IPS DF 6.9 (cell line): ENCODE results near the gene DOCK11.
"Not testable (repeated sequence)": the region's sequence is repeated elsewhere in the genome, so short reads cannot be mapped to it uniquely, and the experiment has no call there.

ENCODE experiments used
- DNase-seq: peaks from one replicate; pipeline ENCODE4 v3.0.0-alpha.2; 2013; ENCODE audit warnings: low read depth, low spot score
- H3K27ac ChIP-seq: one replicate; pipeline ENCODE4 v1.5.1; 2013; ENCODE audit warnings: low read length, control low read depth
- H3K27me3 ChIP-seq: 2 replicates; pipeline ENCODE4 v1.6.1; 2013; ENCODE audit warnings: mild to moderate bottlenecking, low read length; ENCODE audit not compliant: control insufficient read depth, insufficient read depth
- H3K36me3 ChIP-seq: 2 replicates; pipeline ENCODE4 v1.6.1; 2013; ENCODE audit warnings: low read length; ENCODE audit not compliant: control insufficient read depth, insufficient read depth
- H3K4me1 ChIP-seq: 2 replicates; pipeline ENCODE4 v1.6.1; 2013; ENCODE audit warnings: low read length; ENCODE audit not compliant: control insufficient read depth, insufficient read depth
- H3K4me3 ChIP-seq: 2 replicates; pipeline ENCODE4 v1.5.1; 2013; ENCODE audit warnings: mild to moderate bottlenecking, low read length
- H3K9me3 ChIP-seq: 2 replicates; pipeline ENCODE4 v1.6.1; 2013; ENCODE audit warnings: low read length, inconsistent platforms; ENCODE audit not compliant: control insufficient read depth, insufficient read depth
- WGBS: extraction: QIAGEN DNeasy Blood & Tissue Kit; methylation state at CpG from one replicate; pipeline ENCODE4 v1.1.7; 2013; ENCODE audit warnings: mixed read lengths, missing lambda C conversion rate; ENCODE audit not compliant: insufficient read length, insufficient coverage; 5-methylcytosine and 5-hydroxymethylcytosine counted together

The DOCK11 gene

GRCh38 chrX:118682258-118683014 lies 186.8 kb downstream of the DOCK11 start:
- Histone ChIP-seq H3K36me3 (no peaks in the 10 kb centered on the region), H3K9me3 (no peaks in the 10 kb centered on the region), H3K4me1 (no peaks in the 10 kb centered on the region), H3K27ac (no peak overlapping the region), H3K27me3 (no peaks in the 10 kb centered on the region), H3K4me3 (no peak overlapping the region)
- no peak for DNase-seq
- no CpG with 5 or more reads among the region's 2 CpGs for WGBS

DNA sequence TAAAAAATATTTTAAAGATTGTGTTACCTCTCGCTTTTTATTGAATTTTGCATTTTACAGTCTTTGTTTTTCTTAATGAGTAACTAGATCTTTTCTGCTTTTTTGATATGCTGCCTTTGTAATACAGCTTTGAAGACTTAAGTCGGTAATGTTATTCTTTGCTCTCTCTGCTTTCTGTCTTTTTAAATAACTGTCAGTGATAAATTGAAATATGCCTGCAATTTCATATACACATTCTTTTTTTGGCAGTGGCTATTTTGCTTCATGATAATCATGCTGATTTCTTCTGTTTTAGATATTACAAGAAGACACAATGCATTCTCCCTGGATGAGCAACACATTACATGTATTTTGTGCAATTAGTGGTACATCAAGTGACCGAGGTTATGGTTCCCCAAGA lies 189.8 kb downstream of the DOCK11 start:
- Histone ChIP-seq H3K27ac (no peak overlapping the region), H3K27me3 (no peaks in the 10 kb centered on the region), H3K9me3 (no peaks in the 10 kb centered on the region), H3K36me3 (no peaks in the 10 kb centered on the region), H3K4me3 (no peak overlapping the region), H3K4me1 (no peaks in the 10 kb centered on the region)
- WGBS = no CpG with 5 or more reads among the region's 3 CpGs
- DNase-seq = no peak

DNA sequence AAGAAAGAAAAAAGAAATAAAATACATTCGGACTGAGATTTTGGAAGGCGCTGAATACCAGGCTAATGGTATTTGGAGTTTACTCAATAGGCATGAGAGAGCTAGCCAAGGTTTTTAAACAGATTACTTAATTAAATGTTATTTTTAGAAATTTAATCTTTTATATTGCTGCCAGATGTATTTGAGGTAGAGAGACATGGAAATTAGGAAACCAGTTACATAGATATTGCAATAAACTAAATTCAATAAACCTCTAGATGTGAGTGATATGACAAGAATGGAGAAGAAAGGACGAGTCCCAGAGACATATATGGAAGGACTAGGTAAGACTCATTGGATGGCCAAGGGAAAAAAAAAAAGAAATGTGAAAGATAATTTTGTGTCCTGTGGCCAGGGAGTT lies 193.3 kb downstream of the DOCK11 start:
- Histone ChIP-seq H3K36me3 (no peaks in the 10 kb centered on the region), H3K9me3 (no peaks in the 10 kb centered on the region), H3K27me3 (no peaks in the 10 kb centered on the region), H3K4me1 (no peaks in the 10 kb centered on the region), H3K27ac (no peak overlapping the region), H3K4me3 (no peak overlapping the region)
- no peak for DNase-seq
- no CpG with 5 or more reads among the region's 3 CpGs for WGBS

- no peak for DNase-seq
- WGBS = no CpG with 5 or more reads among the region's 2 CpGs
- H3K36me3 ChIP-seq = no peaks in the 10 kb centered on the region
- no peak overlapping the region for H3K27ac ChIP-seq
- no peak overlapping the region for H3K4me3 ChIP-seq
- no peaks in the 10 kb centered on the region for H3K4me1 ChIP-seq
- no peaks in the 10 kb centered on the region for H3K9me3 ChIP-seq
- H3K27me3 ChIP-seq = no peaks in the 10 kb centered on the region
Measured at GRCh38 chrX:118693843-118694242, 198.2 kb downstream of the DOCK11 start.

DNA sequence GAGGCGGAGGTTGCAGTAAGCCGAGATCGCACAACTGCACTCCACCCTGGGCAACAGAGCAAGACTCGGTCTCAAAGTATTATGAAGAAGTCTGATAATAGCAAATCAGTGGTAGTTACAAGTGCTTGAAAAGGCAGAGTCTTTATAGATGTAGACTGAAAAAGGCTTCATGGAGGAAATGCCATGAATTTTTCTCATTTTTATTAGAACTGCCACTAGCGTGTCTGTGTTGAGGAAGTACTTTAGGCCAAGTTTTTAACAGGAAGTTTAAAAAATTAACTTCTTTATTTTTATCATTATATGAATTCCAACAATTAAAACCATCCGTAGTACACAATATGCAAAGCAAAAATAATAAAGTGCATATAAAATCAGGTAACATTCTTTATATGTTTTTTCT lies 199.0 kb downstream of the DOCK11 start:
- WGBS = no CpG with 5 or more reads among the region's 6 CpGs
- Histone ChIP-seq H3K27ac (no peak overlapping the region), H3K4me3 (no peak overlapping the region), H3K27me3 (no peaks in the 10 kb centered on the region), H3K4me1 (no peaks in the 10 kb centered on the region), H3K9me3 (no peaks in the 10 kb centered on the region), H3K36me3 (no peaks in the 10 kb centered on the region)
- DNase-seq = no peak

DNA sequence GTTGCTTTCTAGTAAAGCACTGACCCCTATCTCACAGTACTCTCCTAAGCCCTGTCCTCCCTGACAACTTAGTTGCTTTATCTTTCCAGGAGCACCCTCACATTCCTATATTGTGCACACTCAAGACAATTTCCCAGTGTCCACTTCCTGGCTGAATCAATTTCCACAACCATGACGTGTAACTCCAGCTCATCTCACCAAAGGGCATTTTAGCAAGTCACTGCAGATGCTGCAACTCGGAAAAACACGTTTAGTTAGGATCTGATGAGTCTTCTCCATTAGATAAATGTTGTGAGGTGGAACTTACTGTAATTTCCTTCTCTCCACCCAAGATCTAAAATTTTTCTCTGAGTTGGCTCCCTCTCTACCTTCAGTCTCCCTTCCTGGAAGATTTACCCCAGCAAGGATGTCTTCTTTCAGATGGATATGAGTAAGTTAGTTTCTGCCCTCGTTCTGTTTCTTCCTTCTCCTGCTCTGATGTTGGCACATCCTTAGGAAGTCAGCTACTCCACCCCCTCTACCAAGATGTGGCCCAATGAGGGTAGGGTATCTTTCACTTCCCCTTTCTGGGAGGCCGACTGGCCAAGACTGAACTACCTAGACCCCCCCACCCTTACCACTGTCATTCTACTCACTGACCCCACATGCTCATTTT lies 203.0 kb downstream of the DOCK11 start:
- WGBS = no CpG with 5 or more reads among the region's 5 CpGs
- Histone ChIP-seq H3K4me3 (no peak overlapping the region), H3K27ac (no peak overlapping the region), H3K36me3 (no peaks in the 10 kb centered on the region), H3K4me1 (no peaks in the 10 kb centered on the region), H3K27me3 (no peaks in the 10 kb centered on the region), H3K9me3 (no peaks in the 10 kb centered on the region)
- DNase-seq = no peak

DNA sequence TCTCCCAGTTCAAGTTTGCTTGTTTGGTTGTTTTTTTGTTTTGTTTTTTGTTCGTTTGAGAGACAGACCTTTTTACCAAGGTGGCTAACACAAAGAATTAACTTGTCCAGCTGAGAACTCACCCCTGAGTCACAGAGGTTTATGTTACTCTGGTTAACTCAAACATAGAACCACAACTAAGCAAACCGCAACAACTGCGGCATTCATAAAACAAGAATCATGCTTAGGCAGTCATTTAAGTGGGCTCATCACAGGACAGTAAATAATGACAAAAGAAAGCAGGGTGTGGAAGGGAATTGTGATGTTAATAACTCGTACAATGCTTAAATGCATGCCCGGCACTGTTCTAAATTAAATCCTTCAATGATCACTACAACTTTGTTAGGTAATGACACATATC lies 207.1 kb downstream of the DOCK11 start:
- no peak overlapping the region for H3K4me3 ChIP-seq
- H3K27me3 ChIP-seq = no peaks in the 10 kb centered on the region
- H3K36me3 ChIP-seq = no peaks in the 10 kb centered on the region
- H3K27ac ChIP-seq = no peak overlapping the region
- no peak for DNase-seq
- H3K9me3 ChIP-seq = no peaks in the 10 kb centered on the region
- no CpG with 5 or more reads among the region's 5 CpGs for WGBS
- H3K4me1 ChIP-seq = no peaks in the 10 kb centered on the region

GRCh38 chrX:118706681-118707080 lies 211.1 kb downstream of the DOCK11 start:
- H3K27me3 ChIP-seq = no peaks in the 10 kb centered on the region
- H3K4me1 ChIP-seq = no peaks in the 10 kb centered on the region
- DNase-seq = no peak
- H3K4me3 ChIP-seq = no peak overlapping the region
- no peaks in the 10 kb centered on the region for H3K36me3 ChIP-seq
- H3K9me3 ChIP-seq = no peaks in the 10 kb centered on the region
- no peak overlapping the region for H3K27ac ChIP-seq
- no CpG with 5 or more reads among the region's 4 CpGs for WGBS

GRCh38 chrX:118714521-118714920 lies 218.9 kb downstream of the DOCK11 start:
- Histone ChIP-seq H3K9me3 (no peaks in the 10 kb centered on the region), H3K4me3 (no peak overlapping the region), H3K27ac (no peak overlapping the region), H3K4me1 (no peaks in the 10 kb centered on the region), H3K27me3 (no peaks in the 10 kb centered on the region), H3K36me3 (no peaks in the 10 kb centered on the region)
- no CpG with 5 or more reads among the region's 1 CpG for WGBS
- DNase-seq = no peak

DNA sequence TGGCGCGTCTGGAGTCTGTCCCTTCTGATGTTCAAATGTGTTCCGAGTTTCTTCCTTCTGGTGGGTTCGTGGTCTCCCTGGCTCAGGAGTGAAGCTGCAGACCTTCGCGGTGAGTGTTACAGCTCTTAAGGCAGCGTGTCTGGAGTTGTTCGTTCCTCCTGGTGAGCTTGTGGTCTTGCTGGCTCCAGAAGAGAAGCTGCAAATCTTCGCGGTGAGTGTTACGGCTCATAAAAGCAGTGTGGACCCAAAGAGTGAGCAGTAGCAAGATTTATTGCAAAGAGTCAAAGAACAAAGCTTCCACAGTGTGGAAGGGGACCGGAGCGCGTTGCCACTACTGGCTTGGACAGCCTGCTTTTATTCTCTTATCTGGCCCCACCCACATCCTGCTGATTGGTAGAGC lies 220.3 kb downstream of the DOCK11 start:
- no CpG with 5 or more reads among the region's 14 CpGs for WGBS
- H3K9me3 ChIP-seq, H3K27me3 ChIP-seq, H3K4me1 ChIP-seq, H3K4me3 ChIP-seq, DNase-seq, H3K36me3 ChIP-seq, H3K27ac ChIP-seq: not testable (repeated sequence)

DNA sequence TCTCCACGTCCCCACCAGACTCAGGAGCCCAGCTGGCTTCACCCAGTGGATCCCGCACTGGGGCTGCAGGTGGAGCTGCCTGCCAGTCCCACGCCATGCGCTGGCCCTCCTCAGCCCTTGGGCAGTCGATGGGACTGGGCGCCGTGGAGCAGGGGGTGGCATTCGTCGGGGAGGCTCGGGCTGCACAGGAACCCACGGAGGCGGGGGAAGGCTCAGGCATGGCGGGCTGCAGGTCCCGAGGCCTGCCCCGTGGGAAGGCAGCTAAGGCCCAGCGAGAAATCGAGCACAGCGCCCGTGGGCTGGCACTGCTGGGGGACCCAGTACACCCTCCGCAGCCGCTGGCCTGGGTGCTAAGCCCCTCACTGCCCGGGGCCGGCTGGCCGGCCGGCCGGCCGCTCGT lies 221.2 kb downstream of the DOCK11 start:
- H3K36me3 ChIP-seq, H3K9me3 ChIP-seq, H3K27ac ChIP-seq, DNase-seq, H3K4me1 ChIP-seq, H3K4me3 ChIP-seq, H3K27me3 ChIP-seq: not testable (repeated sequence)
- WGBS = no CpG with 5 or more reads among the region's 28 CpGs
